HepG2 (cell line): ENCODE data around the gene SLC4A5. TPM values are rescaled to one million over a fixed set of nuclear protein-coding genes. Genes with fewer than 3 reads are reported as not detected.

Source experiments
- ATAC-seq: fragments of 200-7000 bp; cut with Tn5 transposase; 3 replicates; pipeline ENCODE4 v1.9.1; 2020; ENCODE audit warnings: mild to moderate bottlenecking, moderate library complexity
- BruUV-seq: library from RNA; stranded (reverse); fragments of 400-500 nt; replicated peaks from 2 replicates; lab custom pipeline; 2021; lab: Mats Ljungman, UMichigan
- CTCF ChIA-PET: fragments of 300-600 bp; formaldehyde crosslinking; extraction: SDS; loops from one replicate; lab custom pipeline; 2021; ENCODE audit warnings: low total read pairs, inconsistent platforms, low intra/inter-chr PET ratio; lab: Yijun Ruan, JAX
- POLR2A ChIA-PET: fragments of 350-600 bp; sonication (Branson Sonifier 250); formaldehyde crosslinking; loops from one replicate; lab custom pipeline; 2020; ENCODE audit warnings: antibody characterized with exemption, inconsistent platforms; lab: Yijun Ruan, JAX
- DNase-seq: peaks from one replicate; pipeline ENCODE4 v3.0.0-alpha.2; 2015; ENCODE audit warnings: low spot score
- FAIRE-seq: peaks from 3 replicates; lab custom pipeline; 2011; peaks lifted over from hg19 to GRCh38; lab: Jason Lieb, UNC
- H2AFZ ChIP-seq: one replicate; pipeline ENCODE4 v1.6.1; 2011; ENCODE audit warnings: low read length, inconsistent platforms
- H3K27ac ChIP-seq: fragments of 300-600 bp; 3 replicates; pipeline ENCODE4 v1.8.0; 2011; ENCODE audit warnings: mixed run types, mild to moderate bottlenecking, mixed read lengths, low read length, inconsistent platforms; ENCODE audit not compliant: insufficient read depth; ENCODE audit errors: extremely low read length
- H3K27me3 ChIP-seq, 2 experiments: fragments of 200-600 bp in 1 of 2; 2 replicates in 1 of 2; 3 replicates in 1 of 2; pipeline versions ENCODE4 v1.6.0 to v1.8.0; 2011; ENCODE audit warnings: low read length in 2 of 2, mild to moderate bottlenecking in 2 of 2, moderate library complexity in 2 of 2, inconsistent platforms in 1 of 2; ENCODE audit not compliant: insufficient read depth in 2 of 2, control insufficient read depth in 1 of 2
- H3K36me3 ChIP-seq, 2 experiments: fragments of 200-600 bp in 1 of 2; replicated peaks in 1 of 2; 2 replicates in 1 of 2; 3 replicates in 1 of 2; pipeline versions ENCODE4 v1.5.1 to v1.8.0; 2011; ENCODE audit warnings: low read length in 2 of 2, inconsistent platforms in 1 of 2; ENCODE audit not compliant: insufficient read depth in 2 of 2, control insufficient read depth in 1 of 2
- H3K4me1 ChIP-seq: 2 replicates; pipeline ENCODE4 v1.5.1; 2012; ENCODE audit warnings: low read length, inconsistent platforms; ENCODE audit not compliant: insufficient read depth
- H3K4me2 ChIP-seq: 2 replicates; pipeline ENCODE4 v1.6.0; 2011; ENCODE audit warnings: low read depth, low read length, inconsistent platforms
- H3K4me3 ChIP-seq, 3 experiments: fragments of 200-600 bp in 1 of 3; sonication (generic), shearing (Covaris generic) in 1 of 3; replicated peaks in 1 of 3; 2 replicates each; pipeline ENCODE4 v1.5.1; 2011 to 2016; ENCODE audit warnings: low read length in 3 of 3, inconsistent platforms in 2 of 3, low read depth in 2 of 3, mild to moderate bottlenecking in 2 of 3, control low read depth in 1 of 3, mixed read lengths in 1 of 3; ENCODE audit not compliant: insufficient read depth in 1 of 3
- H3K79me2 ChIP-seq: one replicate; pipeline ENCODE4 v1.6.1; 2011; ENCODE audit warnings: low read length, inconsistent platforms; ENCODE audit not compliant: insufficient read depth
- H3K9ac ChIP-seq: 2 replicates; pipeline ENCODE4 v1.6.0; 2011; ENCODE audit warnings: mild to moderate bottlenecking, low read depth, low read length, inconsistent platforms; ENCODE audit not compliant: insufficient read depth
- H3K9me3 ChIP-seq: 2 replicates; pipeline ENCODE4 v1.5.1; 2012; ENCODE audit warnings: mild to moderate bottlenecking, low read length
- H4K20me1 ChIP-seq: 2 replicates; pipeline ENCODE4 v1.6.0; 2011; ENCODE audit warnings: inconsistent platforms, mild to moderate bottlenecking, low read length, moderate library complexity; ENCODE audit not compliant: insufficient read depth
- ATF1 ChIP-seq: IDR thresholded peaks from 2 replicates; pipeline ENCODE4 v1.6.1; 2016; ENCODE audit warnings: mild to moderate bottlenecking, control low read depth
- FOSL2 ChIP-seq: sonication (generic); formaldehyde crosslinking; IDR thresholded peaks from 2 replicates; pipeline ENCODE4 v1.4.0; 2020; ENCODE audit warnings: missing genetic modification reagents
- FOXA1 ChIP-seq, 2 experiments: fragments of 450-650 bp in 1 of 2; sonication (generic) in 1 of 2; formaldehyde crosslinking in 1 of 2; IDR thresholded peaks; 2 replicates each; pipeline versions ENCODE4 v1.4.0 to v1.6.1; 2016 to 2020; ENCODE audit warnings: missing genetic modification reagents in 1 of 2
- HNF4A ChIP-seq: sonication (generic); formaldehyde crosslinking; IDR thresholded peaks from 2 replicates; pipeline ENCODE4 v1.4.0; 2020; ENCODE audit warnings: missing genetic modification reagents
- ISX ChIP-seq: sonication (generic); formaldehyde crosslinking; conservative IDR thresholded peaks from 2 replicates; pipeline ENCODE4 v1.5.0; 2020; ENCODE audit warnings: missing genetic modification reagents
- MTA3 ChIP-seq: sonication (generic); formaldehyde crosslinking; IDR thresholded peaks from 2 replicates; pipeline ENCODE4 v1.4.0; 2020; ENCODE audit warnings: missing genetic modification reagents
- SMARCC2 ChIP-seq: fragments of 450-650 bp; IDR thresholded peaks from 2 replicates; pipeline ENCODE4 v1.6.1; 2017; ENCODE audit warnings: antibody characterized with exemption, mild to moderate bottlenecking
- SOX6 ChIP-seq, 2 experiments: fragments of 450-650 bp in 1 of 2; sonication (generic) in 1 of 2; formaldehyde crosslinking in 1 of 2; IDR thresholded peaks; 2 replicates each; pipeline versions ENCODE4 v1.4.0 to v1.6.1; 2017 to 2020; ENCODE audit warnings: antibody characterized with exemption in 1 of 2, mild to moderate bottlenecking in 1 of 2, missing genetic modification reagents in 1 of 2
- TCF12 ChIP-seq, 2 experiments: fragments of 450-650 bp in 1 of 2; sonication (generic) in 1 of 2; formaldehyde crosslinking in 1 of 2; IDR thresholded peaks; 2 replicates each; pipeline versions ENCODE4 v1.6.1 to v1.8.0; 2017 to 2022; ENCODE audit warnings: antibody characterized with exemption in 1 of 2, mild to moderate bottlenecking in 1 of 2, missing genetic modification reagents in 1 of 2, moderate library complexity in 1 of 2
- ZBTB1 ChIP-seq: sonication (generic); formaldehyde crosslinking; IDR thresholded peaks from 2 replicates; pipeline ENCODE4 v1.4.0; 2020; ENCODE audit warnings: missing genetic modification reagents, borderline replicate concordance
- ZBTB3 ChIP-seq: sonication (generic); formaldehyde crosslinking; IDR thresholded peaks from 2 replicates; pipeline ENCODE4 v1.4.0; 2020; ENCODE audit warnings: low read depth, mild to moderate bottlenecking, moderate library complexity, missing genetic modification reagents, borderline replicate concordance
- ZNF256 ChIP-seq: sonication (generic); formaldehyde crosslinking; conservative IDR thresholded peaks from 2 replicates; pipeline ENCODE4 v1.4.0; 2020; ENCODE audit warnings: missing genetic modification reagents
- ZNF3 ChIP-seq: IDR thresholded peaks from 2 replicates; pipeline ENCODE4 v1.7.0; 2017; ENCODE audit warnings: inconsistent platforms
- ZNF331 ChIP-seq: sonication (generic); formaldehyde crosslinking; IDR thresholded peaks from 2 replicates; pipeline ENCODE4 v1.4.0; 2020; ENCODE audit warnings: missing genetic modification reagents
- ZNF567 ChIP-seq: sonication (generic); formaldehyde crosslinking; IDR thresholded peaks from 2 replicates; pipeline ENCODE4 v1.8.1; 2023; ENCODE audit warnings: mild to moderate bottlenecking, missing genetic modification reagents, borderline replicate concordance
- ZNF646 ChIP-seq: sonication (generic); formaldehyde crosslinking; IDR thresholded peaks from 2 replicates; pipeline ENCODE4 v1.9.0; 2021; ENCODE audit warnings: mild to moderate bottlenecking, missing genetic modification reagents
- ZNF800 ChIP-seq: sonication (generic); formaldehyde crosslinking; IDR thresholded peaks from 2 replicates; pipeline ENCODE4 v1.4.0; 2020; ENCODE audit warnings: missing genetic modification reagents
- in situ Hi-C: cut with HindIII; loops from 2 replicates; pipeline ENCODE4 v1.10.0; 2017; ENCODE audit warnings: low pct_unique_long_range_greater_than_20kb; ENCODE audit not compliant: extremely low pct_ligation_motif_present
- intact Hi-C: fragments of 100-400 bp; cut with micrococcal nuclease; formaldehyde crosslinking; loops from one replicate; pipeline ENCODE4 v1.10.0; 2022; ENCODE audit not compliant: unreplicated experiment
- polyA plus RNA-seq, 8 experiments: library from polyadenylated mRNA; depleted of rRNA in 3 of 8; stranded (reverse) in 7 of 8; unstranded in 1 of 8; fragments of >200 nt; fragmentation: Illumina TruSeq in 4 of 8; extraction: Trizol in 4 of 8; gene quantifications; 2 replicates each; pipeline versions ENCODE4 v1.2.1 to v1.2.3, GENCODE V29; 2011 to 2016; ENCODE audit warnings: low read depth in 4 of 8, missing spikeins in 1 of 8, mixed read lengths in 1 of 8; ENCODE audit not compliant: insufficient read depth in 1 of 8
- total RNA-seq, 5 experiments: library from RNA; depleted of rRNA; stranded (reverse); fragments of >200 nt; fragmentation: Illumina TruSeq; extraction: Trizol; gene quantifications; 2 replicates each; pipeline ENCODE4 v1.2.3, GENCODE V29; 2016; ENCODE audit warnings: low read depth in 1 of 5

The SLC4A5 gene
- total and polyA plus RNA-seq, 2 of the 13 experiments (the other 11 are each of a cell fraction or from before 2014, with no cell fraction given): 0.50 TPM; not detected in 1

- TF ChIP-seq ZNF800 (CRISPR knock-in tag) (no peak), ISX (CRISPR knock-in tag) (no peak), ZNF567 (CRISPR knock-in tag) (no peak), ZBTB1 (CRISPR knock-in tag) (no peak)
Observed at GRCh38 chr2:74235041-74235440, 108.2 kb downstream of the SLC4A5 start (continued).

GRCh38 chr2:74233648-74234047, 109.6 kb downstream of the SLC4A5 start:
- FAIRE-seq (no peak), ATAC-seq (no peak)
- CTCF ChIA-PET: no interaction called here
- no peak for TF ChIP-seq ZNF331 (CRISPR knock-in tag)
- no peak for TF ChIP-seq SOX6 (IDR thresholded peaks at IDR 0.05)
- 0 out of 2 replicates have a peak, but pooled peaks have one; percentile 22 for TF ChIP-seq SOX6 (CRISPR knock-in tag; IDR thresholded peaks at IDR 0.05)
- no peak for TF ChIP-seq ATF1
- 0 out of 2 replicates have a peak, but pooled peaks have one; percentile 5 for TF ChIP-seq HNF4A (CRISPR knock-in tag)
- TF ChIP-seq TCF12 (IDR thresholded peaks at IDR 0.05): no peak
- no peak for TF ChIP-seq TCF12 (CRISPR knock-in tag; IDR thresholded peaks at IDR 0.05)
- TF ChIP-seq SMARCC2: no peak
- no peak for TF ChIP-seq ZNF3 (CRISPR knock-in tag)
- TF ChIP-seq ZBTB3 (CRISPR knock-in tag): no peak
- TF ChIP-seq MTA3: no peak
- no peak for TF ChIP-seq ZNF256 (CRISPR knock-in tag)
- TF ChIP-seq FOXA1 (IDR thresholded peaks at IDR 0.05): no peak
- TF ChIP-seq FOXA1 (CRISPR knock-in tag; IDR thresholded peaks at IDR 0.05): no peak
- TF ChIP-seq ZNF646 (CRISPR knock-in tag): no peak
- TF ChIP-seq FOSL2: 0 out of 2 replicates have a peak, but pooled peaks have one; percentile 6

More at GRCh38 chr2:74233648-74234047, 109.6 kb downstream of the SLC4A5 start:
- Histone ChIP-seq H4K20me1 (no peaks in the 10 kb centered on the region), H2AFZ (no peak overlapping the region), H3K4me3 (no peak overlapping the region), H3K79me2 (no peaks in the 10 kb centered on the region), H3K27me3 (peaks cover 2 to 27% of the 10 kb centered on the region in 2 experiments), H3K4me2 (no peak overlapping the region), H3K9ac (no peak overlapping the region), H3K9me3 (no peaks in the 10 kb centered on the region), H3K27ac (no peak overlapping the region), H3K4me1 (peaks cover 20% of the 10 kb centered on the region), H3K36me3 (no peaks in the 10 kb centered on the region)
- POLR2A ChIA-PET: no interaction called here
- no TSS peak for BruUV-seq
- DNase-seq: no peak
- in situ Hi-C loops (no loop called here), intact Hi-C loops (no loop called here)
